SK-N-MC (cell line): ENCODE data around the gene PLIN1.

ENCODE experiments used
- DNase-seq: peaks from one replicate; pipeline ENCODE4 v3.0.0-alpha.2; 2011; ENCODE audit warnings: low read depth, low spot score
- H3K27ac ChIP-seq: fragments of 200-600 bp; sonication (generic); 2 replicates; pipeline ENCODE4 v1.5.1; 2016; ENCODE audit warnings: mixed run types
- H3K36me3 ChIP-seq: fragments of 200-600 bp; sonication (generic); 2 replicates; pipeline ENCODE4 v1.6.1; 2017; ENCODE audit warnings: antibody characterized with exemption, low read length, mixed read lengths; ENCODE audit not compliant: insufficient read depth
- H3K4me3 ChIP-seq: fragments of 200-600 bp; sonication (generic); 2 replicates; pipeline ENCODE4 v1.5.1; 2016
- H3K9ac ChIP-seq: fragments of 200-600 bp; sonication (generic); 2 replicates; pipeline ENCODE4 v1.8.0; 2017; ENCODE audit warnings: mixed run types, mixed read lengths; ENCODE audit not compliant: insufficient read length
- H3K9me3 ChIP-seq: fragments of 200-600 bp; sonication (generic); 2 replicates; pipeline ENCODE4 v1.6.1; 2017; ENCODE audit warnings: low read depth, mild to moderate bottlenecking, antibody characterized with exemption, low read length, moderate library complexity, mixed read lengths
- EZH2 ChIP-seq: fragments of 200-600 bp; sonication (generic); IDR thresholded peaks from one replicate; pipeline ENCODE4 v1.6.1; 2017; ENCODE audit warnings: antibody characterized with exemption
- FOXP2 ChIP-seq: optimal IDR thresholded peaks from 2 replicates; pipeline ENCODE3; 2011; ENCODE audit warnings: mild to moderate bottlenecking, moderate library complexity; ENCODE audit not compliant: insufficient read depth; ENCODE audit errors: extremely low read length, control extremely low read depth
- POLR2AphosphoS5 ChIP-seq: IDR thresholded peaks from 2 replicates; pipeline ENCODE4 v1.6.1; 2012; ENCODE audit warnings: mild to moderate bottlenecking, low read depth, low read length, borderline replicate concordance

PLIN1 gene

GRCh38 chr15:89628301-89628700 is 50.9 kb downstream of the PLIN1 start:
- H3K36me3 ChIP-seq, result peaks cover 98% of the 10 kb centered on the region
- H3K9me3 ChIP-seq, result no peaks in the 10 kb centered on the region
- H3K4me3 ChIP-seq, result no peak overlapping the region
- peak overlapping the region; percentile 58; the same call in 1 of the 2 replicates for H3K27ac ChIP-seq
- no peak overlapping the region for H3K9ac ChIP-seq
- no peak for TF ChIP-seq POLR2AphosphoS5
- TF ChIP-seq FOXP2, result no peak
- no peak for TF ChIP-seq EZH2
- DNase-seq, result no peak

- TF ChIP-seq FOXP2 (no peak), POLR2AphosphoS5 (no peak), EZH2 (no peak)
- no peak for DNase-seq
- peaks cover 98% of the 10 kb centered on the region for H3K36me3 ChIP-seq
- H3K9ac ChIP-seq, result no peak overlapping the region
- H3K27ac ChIP-seq, result peak overlapping the region; percentile 58
- no peaks in the 10 kb centered on the region for H3K9me3 ChIP-seq
- H3K4me3 ChIP-seq, result no peak overlapping the region
These were observed 51.8 kb downstream of the PLIN1 start for GRCh38 chr15:89627256-89627970.

GRCh38 chr15:89625716-89626115 is 53.5 kb downstream of the PLIN1 start:
- H3K9me3 ChIP-seq, result no peaks in the 10 kb centered on the region
- H3K4me3 ChIP-seq, result no peak overlapping the region
- peaks cover 96% of the 10 kb centered on the region for H3K36me3 ChIP-seq
- no peak overlapping the region for H3K9ac ChIP-seq
- peak overlapping the region; percentile 58; the same call in 1 of the 2 replicates for H3K27ac ChIP-seq
- no peak for DNase-seq
- TF ChIP-seq EZH2 (no peak), FOXP2 (no peak), POLR2AphosphoS5 (no peak)

- peak overlapping the region; percentile 40 for H3K27ac ChIP-seq
- H3K9ac ChIP-seq, result no peak overlapping the region
- peaks cover 98% of the 10 kb centered on the region for H3K36me3 ChIP-seq
- no peaks in the 10 kb centered on the region for H3K9me3 ChIP-seq
- no peak for DNase-seq
- TF ChIP-seq EZH2, result no peak
- no peak for TF ChIP-seq POLR2AphosphoS5
- no peak for TF ChIP-seq FOXP2
- no peak overlapping the region for H3K4me3 ChIP-seq
These were observed 56.0 kb downstream of the PLIN1 start for GRCh38 chr15:89623165-89623564.

- no peaks in the 10 kb centered on the region for H3K9me3 ChIP-seq
- H3K27ac ChIP-seq, result peak overlapping the region; percentile 42; the same call in 1 of the 2 replicates
- H3K9ac ChIP-seq, result no peak overlapping the region
- no peak for DNase-seq
- H3K36me3 ChIP-seq, result peaks cover 97% of the 10 kb centered on the region
- no peak overlapping the region for H3K4me3 ChIP-seq
- no peak for TF ChIP-seq FOXP2
- TF ChIP-seq EZH2, result no peak
- 0 out of 2 replicates have a peak, but pooled peaks have one; percentile 17 for TF ChIP-seq POLR2AphosphoS5
These were observed 57.6 kb downstream of the PLIN1 start for GRCh38 chr15:89621547-89621946.

GRCh38 chr15:89616228-89616627 is 62.9 kb downstream of the PLIN1 start:
- TF ChIP-seq EZH2 (no peak), FOXP2 (no peak), POLR2AphosphoS5 (no peak)
- no peak overlapping the region for H3K27ac ChIP-seq
- no peak overlapping the region for H3K4me3 ChIP-seq
- H3K9ac ChIP-seq, result no peak overlapping the region
- peaks cover 92% of the 10 kb centered on the region for H3K36me3 ChIP-seq
- DNase-seq, result no peak
- H3K9me3 ChIP-seq, result peaks cover 15% of the 10 kb centered on the region

GRCh38 chr15:89615135-89615534 is 64.0 kb downstream of the PLIN1 start:
- no peak overlapping the region for H3K9ac ChIP-seq
- H3K27ac ChIP-seq, result peak overlapping the region; percentile 19
- no peak overlapping the region for H3K4me3 ChIP-seq
- peaks cover 22% of the 10 kb centered on the region for H3K9me3 ChIP-seq
- no peak for DNase-seq
- TF ChIP-seq EZH2 (no peak), POLR2AphosphoS5 (no peak), FOXP2 (no peak)
- peaks cover 93% of the 10 kb centered on the region for H3K36me3 ChIP-seq
